NCI-H526 treated with DMSO at 0.1 percent for 48 hours (cell line): ENCODE results near the gene VPS50.
A peak's percentile ranks its signal among the peaks of the same experiment; 100 is the strongest.

Source experiments
- DNase-seq: peaks from one replicate; lab custom pipeline; 2025; lab: John Stamatoyannopoulos, UW

VPS50 gene, protein sequence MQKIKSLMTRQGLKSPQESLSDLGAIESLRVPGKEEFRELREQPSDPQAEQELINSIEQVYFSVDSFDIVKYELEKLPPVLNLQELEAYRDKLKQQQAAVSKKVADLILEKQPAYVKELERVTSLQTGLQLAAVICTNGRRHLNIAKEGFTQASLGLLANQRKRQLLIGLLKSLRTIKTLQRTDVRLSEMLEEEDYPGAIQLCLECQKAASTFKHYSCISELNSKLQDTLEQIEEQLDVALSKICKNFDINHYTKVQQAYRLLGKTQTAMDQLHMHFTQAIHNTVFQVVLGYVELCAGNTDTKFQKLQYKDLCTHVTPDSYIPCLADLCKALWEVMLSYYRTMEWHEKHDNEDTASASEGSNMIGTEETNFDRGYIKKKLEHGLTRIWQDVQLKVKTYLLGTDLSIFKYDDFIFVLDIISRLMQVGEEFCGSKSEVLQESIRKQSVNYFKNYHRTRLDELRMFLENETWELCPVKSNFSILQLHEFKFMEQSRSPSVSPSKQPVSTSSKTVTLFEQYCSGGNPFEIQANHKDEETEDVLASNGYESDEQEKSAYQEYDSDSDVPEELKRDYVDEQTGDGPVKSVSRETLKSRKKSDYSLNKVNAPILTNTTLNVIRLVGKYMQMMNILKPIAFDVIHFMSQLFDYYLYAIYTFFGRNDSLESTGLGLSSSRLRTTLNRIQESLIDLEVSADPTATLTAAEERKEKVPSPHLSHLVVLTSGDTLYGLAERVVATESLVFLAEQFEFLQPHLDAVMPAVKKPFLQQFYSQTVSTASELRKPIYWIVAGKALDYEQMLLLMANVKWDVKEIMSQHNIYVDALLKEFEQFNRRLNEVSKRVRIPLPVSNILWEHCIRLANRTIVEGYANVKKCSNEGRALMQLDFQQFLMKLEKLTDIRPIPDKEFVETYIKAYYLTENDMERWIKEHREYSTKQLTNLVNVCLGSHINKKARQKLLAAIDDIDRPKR

DNA sequence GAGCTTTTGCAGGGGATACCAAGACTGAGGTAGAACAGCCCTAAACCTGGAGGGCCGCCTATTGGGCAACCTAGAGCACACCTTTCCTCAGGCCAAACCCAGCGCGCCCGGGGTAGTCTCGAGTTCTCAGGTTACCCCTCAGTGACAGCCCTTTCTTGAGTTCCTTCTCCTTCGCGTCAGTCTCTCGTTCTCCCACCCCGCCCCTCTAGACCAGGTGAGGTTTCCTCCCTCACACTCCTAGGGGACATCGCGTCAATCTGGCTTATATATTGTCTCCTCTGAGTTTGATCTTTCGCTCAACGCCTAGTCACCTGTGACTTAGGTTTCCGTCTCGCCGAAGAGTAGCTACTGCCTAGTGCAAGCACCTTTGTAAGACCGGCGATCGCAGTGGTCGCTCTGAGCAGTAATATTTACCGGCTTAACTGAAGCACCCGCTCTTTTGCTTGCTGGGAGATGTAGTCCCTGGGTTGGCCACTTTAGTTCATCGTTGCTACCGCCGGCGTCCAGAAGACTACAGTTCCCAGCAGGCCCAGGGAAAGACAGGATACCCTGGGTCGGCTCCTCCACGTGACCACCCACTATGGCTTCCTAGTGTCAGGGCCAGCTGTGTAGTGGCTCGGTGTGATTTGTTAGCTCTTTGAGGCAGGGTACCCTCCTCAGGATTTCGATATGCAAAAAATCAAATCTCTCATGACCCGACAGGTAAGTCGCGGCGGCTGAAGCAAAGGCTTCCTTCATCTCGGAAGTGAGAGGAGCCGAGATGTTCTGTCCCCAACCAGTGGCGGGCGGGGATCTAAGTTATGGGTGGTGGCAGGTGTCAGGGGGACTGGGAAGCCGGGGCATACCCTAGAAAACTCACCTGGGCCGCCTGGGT is at the start of gene VPS50:
Gene VPS50, plus strand, starts transcription at position 568 of the 874 bp plus-strand sequence. Its CDS starts 102 bp downstream, at position 670.
- peak; percentile 98 for DNase-seq

DNA sequence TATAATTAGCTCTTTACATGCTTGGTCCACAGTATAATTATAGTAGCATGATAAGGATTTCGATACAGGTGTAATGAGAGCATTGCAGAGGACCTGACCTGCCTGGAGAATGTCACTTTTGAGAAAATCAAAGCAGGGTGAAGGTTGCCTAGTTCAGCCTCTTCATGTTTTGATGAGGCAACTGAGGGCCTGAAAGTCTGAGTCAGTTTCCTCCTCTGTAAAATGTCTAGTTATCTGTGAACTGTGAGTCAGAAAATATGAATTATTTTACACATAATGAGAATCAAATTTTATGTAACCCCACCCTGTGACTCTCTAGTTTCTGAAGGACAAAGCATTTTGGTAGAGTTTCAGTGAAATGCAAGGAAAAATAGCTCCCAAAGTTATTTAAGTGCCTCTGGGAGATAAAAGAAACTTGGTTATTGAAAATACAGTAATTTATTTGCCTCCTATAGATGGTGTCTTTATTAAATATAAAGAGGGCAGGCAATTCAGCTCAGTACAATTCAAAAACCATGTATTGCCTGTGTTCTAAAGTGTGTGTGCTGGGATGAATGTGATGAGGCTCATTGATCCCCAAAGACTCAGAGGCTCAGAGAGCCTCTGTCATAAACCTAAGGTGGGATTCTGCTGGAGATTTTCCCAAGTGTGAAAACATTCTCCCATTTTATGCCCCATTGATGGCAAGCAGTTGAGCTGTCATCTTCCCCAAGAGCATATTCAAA is 46.7 kb upstream of the VPS50 start:
- DNase-seq: no peak

DNA sequence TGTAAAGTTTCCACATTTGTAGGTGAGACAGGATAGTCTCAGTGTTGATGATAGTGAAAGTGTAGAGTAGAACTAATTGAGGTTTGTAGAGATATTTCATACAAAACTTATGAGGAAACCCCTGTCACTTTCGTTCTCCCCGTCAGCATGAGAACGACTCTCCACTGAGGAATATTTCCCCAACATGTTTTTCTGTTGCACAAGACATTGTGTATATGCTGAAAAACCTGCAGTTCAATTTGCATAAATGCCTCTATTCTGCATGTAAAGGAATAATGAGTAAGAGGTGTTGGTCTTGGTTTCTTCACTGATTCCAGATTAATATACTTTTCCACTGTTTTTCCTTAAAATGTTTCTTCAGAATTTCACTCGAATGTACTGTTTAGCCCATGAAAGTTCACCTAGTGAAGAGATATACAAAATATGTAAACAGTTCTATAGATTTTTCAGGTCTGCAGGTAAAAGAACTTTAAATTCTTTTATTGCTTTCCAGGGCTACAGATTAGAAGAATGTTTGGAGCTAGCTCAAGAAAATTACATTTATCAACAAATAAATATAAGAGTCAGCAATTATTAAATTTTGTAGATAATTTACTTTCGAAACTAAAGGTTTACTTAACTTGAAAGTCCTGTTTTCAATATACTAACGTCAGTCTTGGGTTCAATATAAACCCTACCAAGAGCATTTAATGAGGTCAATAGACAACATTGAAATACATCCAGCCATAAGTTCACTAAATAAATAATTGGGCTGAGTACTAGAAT is 43.1 kb upstream of the VPS50 start:
- no peak for DNase-seq

DNA sequence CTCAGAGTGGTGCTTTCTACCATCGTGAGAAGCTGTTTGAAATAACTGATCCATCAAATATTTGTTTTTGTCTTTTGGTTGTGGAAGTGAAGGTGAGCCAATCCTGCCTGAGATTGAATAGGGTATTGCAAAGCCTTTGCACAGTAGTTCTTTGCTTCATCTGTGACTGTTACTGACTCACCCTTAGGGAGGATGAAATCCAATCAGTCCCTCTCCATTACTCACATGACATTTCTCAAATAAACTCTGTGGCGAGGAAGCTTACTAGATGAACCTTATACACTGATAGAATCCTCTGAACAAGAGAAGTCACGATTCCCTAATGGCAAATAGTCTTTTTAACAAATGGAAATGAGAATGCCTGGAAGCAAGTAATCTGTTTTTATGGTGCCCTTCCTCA is 37.8 kb upstream of the VPS50 start:
- DNase-seq: no peak

DNA sequence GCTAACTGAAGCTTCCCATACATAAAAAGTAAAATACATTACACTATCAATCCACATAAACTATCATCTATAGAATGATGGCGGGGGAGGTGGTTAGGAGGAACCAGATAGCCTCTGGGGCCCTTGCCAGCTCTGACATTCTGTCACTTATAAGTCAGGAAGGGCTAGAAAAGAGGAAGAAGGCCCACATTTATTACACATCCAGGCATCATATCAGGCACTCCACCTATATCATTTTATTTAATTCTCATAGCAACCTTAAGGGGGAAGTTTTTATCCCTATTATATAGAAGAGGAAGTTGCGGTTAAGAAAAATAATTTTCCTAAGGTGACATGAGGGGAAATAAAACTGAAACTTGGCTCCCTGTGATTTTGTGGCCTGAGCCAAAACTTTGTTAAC is 35.8 kb upstream of the VPS50 start:
- DNase-seq: no peak

DNA sequence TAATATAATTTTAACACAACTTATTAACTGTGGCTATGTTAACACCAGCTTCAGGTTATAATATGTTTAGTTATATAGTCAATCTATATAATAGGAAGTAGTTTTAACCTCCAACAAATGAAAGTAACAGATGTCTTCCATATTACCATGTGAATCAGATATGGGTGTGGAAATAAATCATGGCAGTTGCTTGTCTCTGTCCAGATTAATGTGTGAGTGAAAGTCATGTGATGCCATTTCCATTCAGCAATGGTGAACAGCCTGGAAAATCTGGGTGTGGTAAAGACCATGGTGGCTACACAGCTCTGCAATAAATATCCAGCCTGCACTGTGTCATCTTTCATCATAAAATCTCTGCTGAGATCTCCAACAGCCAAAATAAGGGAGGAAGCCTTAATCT is 33.7 kb upstream of the VPS50 start:
- no peak for DNase-seq

DNA sequence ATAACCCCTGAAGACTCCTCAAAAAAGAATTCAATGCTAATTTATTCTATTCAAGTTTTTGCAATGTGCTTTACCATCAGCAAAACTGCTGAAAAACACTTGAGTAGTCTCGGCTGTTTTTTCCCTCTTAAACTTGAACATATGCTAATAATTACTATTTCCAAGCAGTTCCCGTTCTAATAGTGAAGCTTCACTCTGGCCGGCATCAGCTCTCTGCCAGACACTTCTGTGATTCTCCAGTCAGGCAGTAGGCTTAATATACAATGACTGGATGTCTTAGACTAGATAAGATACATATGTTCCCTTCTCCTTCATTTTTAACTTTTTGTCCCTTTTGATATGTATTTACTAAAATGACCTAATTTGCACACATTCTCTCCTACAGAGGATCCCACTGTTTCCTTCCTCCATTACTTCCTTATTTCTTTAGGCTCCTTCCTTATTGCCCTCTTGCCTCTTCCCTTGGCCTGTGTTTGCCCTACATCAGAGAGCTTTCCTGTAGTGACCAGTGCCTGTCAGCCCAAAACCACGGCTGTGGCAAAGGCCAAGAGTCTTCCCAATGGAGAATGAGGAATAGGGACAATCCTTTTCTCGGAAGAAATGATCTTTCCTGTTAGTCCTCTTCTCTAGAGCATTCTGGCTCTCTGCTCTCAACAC is 29.4 kb upstream of the VPS50 start:
- no peak for DNase-seq

DNA sequence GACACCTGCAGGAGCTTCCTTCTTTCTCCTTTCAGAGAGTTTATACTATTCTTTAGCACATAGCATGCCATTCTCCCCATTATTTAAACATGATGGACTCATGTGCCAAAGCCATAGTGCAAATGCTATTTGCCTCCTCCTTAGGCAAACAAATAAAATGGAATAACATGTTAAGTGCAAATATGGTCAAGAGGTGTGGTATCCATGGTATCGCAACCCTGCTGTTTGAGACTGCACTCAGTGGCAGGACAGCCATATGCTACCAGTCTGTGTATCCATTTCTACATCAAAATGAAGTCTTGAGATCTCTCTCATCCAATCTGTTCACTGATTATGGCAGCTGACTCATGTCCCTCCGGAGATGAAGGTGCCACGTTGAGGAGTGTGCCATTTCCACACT is 28.7 kb upstream of the VPS50 start:
- no peak for DNase-seq

DNA sequence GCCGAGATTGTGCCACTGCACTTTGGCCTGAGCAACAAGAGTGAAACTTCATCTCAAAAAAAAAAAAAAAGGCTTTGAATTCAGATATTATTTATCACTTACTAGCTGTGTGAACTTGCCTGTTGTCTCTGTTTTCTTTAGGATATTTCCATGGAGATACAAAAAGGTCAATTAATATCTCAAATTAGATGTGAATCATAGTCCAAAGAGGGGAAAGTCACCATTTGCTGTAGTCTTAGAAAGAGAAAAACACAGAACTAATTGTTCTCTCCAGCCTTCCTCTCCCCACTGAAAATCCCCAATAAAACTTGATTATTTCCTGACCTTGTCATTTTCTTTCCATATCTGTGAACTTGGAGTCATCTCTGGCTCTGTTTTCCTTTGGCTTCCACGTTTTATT is 27.1 kb upstream of the VPS50 start:
- no peak for DNase-seq

DNA sequence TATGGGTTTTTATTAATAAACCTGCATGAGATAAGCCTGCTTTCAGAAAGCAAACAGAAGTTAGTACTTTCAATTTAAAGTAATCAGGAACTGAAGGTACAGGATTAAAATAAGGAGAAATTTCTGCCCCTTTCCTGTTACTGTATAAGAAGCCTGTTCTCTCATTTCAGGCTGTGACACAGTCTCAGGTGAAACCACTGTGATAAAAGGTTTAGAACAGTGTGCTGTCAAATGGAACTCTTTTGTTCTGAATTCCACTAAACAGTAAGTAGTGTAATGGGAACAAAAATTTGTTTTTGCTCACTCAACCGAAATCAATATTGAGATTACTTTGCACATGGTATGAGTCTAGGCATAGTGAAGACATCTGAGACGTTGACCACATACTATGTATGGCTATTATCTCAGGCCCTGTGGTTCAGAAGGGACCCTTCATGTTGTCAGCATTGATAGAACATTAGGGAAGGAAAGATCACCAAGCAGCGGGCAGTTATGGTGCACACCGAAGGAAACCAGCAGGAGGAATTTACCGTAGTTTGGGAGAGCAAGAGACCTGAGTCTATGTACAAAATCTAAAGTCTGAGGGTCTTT is 20.8 kb upstream of the VPS50 start:
- DNase-seq: peak; percentile 37

DNA sequence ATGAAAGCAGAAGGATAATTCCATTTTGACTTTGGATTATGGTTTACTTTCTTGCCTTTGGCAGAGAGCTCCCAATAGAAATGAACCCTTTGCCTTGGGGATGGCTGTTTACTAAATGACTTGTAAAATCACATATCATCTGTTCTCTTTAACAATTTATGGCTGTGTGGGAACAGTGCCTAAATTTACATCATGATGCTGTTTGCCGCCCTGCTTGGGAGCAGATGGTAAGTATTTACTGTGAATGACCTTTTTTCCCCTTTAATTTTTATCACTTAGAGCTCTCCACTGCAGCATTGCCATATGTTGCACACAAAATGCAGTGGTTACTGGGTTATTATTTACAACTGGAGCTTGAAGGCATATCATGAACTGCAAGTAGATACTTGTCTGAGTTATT is 19.3 kb upstream of the VPS50 start:
- DNase-seq: no peak

DNA sequence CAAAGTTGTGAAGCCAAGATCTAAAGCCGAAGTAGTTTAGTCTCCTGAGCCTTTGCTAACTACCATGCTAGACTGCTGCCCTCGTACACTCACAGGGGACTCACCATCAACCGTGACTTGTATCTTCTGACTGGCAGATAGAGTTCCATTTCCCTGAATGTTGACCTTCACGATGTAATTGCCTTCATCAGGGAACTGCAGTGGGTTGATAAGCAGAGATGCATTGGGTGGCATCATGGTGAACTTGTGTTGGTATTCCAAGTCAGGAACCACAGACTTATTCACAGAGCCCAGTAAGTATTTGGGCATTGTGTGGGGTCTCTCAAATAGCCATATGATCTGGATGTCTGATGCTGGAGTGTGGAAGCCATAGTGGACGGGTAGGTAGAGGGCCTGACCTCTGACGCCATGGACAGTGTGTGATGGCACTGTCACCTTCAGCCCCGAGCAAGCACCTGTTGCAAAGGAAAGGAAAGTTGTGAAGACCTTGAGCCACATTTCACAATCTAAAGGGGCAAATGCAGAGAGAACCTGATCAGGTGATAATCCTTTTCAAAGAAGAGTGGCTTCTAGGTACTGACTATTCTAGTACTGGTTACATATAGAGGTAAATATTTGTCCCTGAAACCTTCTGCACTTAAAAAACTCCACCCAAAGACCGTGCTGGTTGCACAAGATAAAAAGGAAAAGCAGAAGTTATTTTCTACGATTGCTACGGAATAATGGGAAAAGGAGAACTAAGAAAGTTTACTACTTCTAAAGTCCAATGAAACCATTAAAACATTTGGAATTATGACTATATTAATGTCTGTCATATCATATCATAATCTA is 13.0 kb upstream of the VPS50 start:
- DNase-seq: no peak

DNA sequence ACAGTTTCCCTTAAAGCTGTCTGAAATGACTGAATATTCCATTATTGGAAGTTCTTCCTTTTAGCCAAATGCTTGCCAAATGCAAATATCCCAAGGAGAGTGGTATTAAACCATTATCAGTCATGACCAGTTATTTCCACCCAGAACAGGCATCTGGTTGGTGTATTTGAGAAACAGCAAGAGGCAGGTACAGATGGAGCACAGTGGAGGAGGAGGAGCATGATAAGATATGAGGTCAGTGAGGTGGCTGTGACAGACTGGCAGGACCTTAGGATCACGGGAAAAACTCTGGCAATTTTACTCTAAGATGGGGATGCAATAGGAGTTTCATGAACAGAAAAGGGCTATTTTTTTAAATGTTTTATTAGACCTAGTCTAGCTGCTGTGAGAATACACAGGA is 12.3 kb upstream of the VPS50 start:
- no peak for DNase-seq

DNA sequence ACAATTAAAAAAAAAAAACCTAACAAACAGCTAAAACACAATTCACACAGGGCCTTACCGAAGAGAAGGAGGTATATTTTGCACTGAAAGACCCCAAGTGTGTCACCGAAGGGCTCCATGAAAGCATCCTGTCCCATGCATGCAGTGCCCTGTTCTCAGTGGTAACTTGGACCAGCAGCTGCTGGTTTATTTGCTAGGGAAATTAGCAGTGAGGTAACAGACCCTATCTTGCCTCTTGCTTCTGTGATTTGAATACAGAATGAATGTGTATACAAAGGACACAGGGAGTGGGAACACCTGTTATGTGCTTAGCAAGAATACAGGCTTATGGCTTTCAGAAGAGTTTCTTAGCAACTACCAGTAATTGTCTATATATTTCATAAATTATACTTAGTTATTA is 5.9 kb upstream of the VPS50 start, which contains the start of gene HEPACAM2:
Gene HEPACAM2, minus strand, starts transcription at position 160 of the 400 bp plus-strand sequence.
- peak; percentile 99 for DNase-seq

DNA sequence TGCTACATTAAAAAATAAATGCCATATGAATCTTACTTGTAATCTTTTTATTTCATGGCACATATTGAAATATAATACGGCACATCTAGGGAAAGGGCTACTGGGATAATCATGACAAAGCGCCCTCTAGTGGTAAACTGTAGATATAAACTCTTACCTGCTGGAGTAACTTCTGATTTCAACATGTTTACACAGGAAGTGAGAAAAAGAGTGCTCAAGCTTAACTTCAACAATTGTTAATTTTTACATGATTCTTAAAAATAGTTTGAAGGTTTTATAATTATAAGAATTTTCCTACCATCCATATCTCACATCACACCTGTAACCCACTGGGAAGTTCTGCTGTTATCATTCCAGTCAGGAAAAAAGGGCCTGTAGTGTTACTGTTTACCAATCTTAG is 3.9 kb upstream of the VPS50 start:
- DNase-seq: peak; percentile 92

DNA sequence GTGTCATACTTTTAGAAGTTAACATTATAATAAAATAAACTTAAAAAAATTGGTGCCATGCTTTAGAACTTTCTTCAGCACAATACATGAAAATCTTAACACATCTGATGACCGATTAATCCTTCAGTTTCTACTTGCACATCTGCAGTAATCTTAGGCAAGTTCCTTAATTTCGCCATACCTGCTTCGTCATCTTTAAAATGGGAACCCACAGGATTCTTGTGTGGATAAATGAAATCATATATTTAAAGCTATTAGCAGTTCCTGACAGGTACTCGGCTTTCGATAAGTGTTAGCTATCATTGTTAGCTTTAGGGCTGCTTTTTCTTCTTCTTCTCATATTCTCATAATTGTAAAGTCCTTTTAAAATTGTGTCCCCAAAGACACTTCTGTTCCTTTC is 907 bp upstream of the VPS50 start:
- DNase-seq: no peak

DNA sequence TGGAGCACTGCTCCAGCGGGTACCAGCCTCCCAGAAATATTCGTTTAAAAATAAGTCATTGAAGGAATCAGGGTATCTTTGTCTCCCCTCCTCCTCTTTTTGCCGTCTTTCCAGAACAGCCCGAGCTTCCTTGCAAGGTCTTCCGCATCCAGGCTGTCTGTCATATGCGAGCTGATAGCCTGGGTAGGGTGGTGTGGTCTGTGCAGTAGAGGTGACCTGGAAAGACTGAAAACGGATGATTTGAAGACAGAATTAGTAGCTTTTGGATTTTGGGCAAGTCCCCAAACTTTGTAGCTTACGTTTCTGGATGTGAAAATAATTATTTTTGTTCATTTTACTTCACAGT is 480 bp downstream of the VPS50 start:
- DNase-seq: no peak

DNA sequence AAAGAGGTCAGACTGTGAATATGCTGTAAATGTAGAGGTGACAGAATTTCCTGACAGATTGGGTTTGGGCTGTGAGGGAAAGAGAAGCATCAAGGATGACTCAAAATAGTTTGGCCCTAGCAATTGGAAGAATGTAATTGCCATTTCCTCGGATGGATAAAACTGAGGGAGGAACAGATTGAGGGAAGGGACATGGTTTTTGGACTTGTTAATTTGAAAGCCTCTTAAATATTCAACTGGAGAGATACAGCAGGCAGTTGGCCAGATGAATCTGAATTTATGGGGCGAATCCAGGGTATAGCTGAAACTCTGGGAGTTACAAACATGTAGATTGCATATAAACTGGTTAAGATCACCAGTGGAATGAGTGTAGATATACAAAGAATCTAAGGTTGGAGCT is 3.4 kb downstream of the VPS50 start:
- no peak for DNase-seq

DNA sequence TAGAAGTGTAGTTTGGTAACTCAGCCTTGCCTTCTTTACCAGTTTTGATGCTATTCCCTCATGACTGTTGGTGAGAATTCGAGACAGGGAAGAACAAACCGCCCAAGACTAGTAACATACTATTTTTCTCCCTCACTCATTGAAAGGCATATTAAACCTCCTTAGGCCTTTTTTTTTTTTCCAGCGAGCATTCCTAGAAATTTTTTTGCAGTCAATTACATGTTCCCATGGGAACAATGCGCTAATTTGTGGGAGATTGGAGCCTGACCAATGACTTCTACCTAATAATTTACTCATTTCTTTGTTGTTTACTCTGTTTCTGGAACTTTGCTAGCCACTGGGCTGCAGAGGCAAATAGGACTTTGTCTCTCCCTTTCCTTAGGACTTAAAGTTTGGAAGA is 6.0 kb downstream of the VPS50 start:
- DNase-seq: no peak
